Ascending aorta (tissue), 2 donors: ENCODE measurements around the gene SLC45A1. TPM values are rescaled to one million over a fixed set of nuclear protein-coding genes. Genes with fewer than 3 reads are reported as not detected.

Experiments
- DNase-seq, 2 donors: peaks; one replicate each; pipeline ENCODE4 v3.0.0-alpha.2; 2019; ENCODE audit warnings: low spot score in 2 of 2
- H3K27ac ChIP-seq, 2 donors: fragments of 200-600 bp; sonication (generic); one replicate each; pipeline ENCODE4 v1.5.1; 2016 to 2017; ENCODE audit warnings: mild to moderate bottlenecking in 1 of 2
- H3K27me3 ChIP-seq: fragments of 200-600 bp; sonication (generic); one replicate; pipeline ENCODE4 v1.5.1; 2017
- H3K36me3 ChIP-seq, 2 donors: fragments of 200-600 bp; sonication (generic); one replicate each; pipeline ENCODE4 v1.5.1; 2016
- H3K4me1 ChIP-seq, 2 donors: fragments of 200-600 bp; sonication (generic); one replicate each; pipeline ENCODE4 v1.5.1; 2016 to 2017; ENCODE audit warnings: mild to moderate bottlenecking in 1 of 2
- H3K4me3 ChIP-seq, 2 donors: fragments of 200-600 bp; sonication (generic); one replicate each; pipeline ENCODE4 v1.5.1; 2016 to 2017; ENCODE audit warnings: mild to moderate bottlenecking in 1 of 2
- H3K9me3 ChIP-seq, 2 donors: fragments of 200-600 bp; sonication (generic); one replicate each; pipeline ENCODE4 v1.5.1; 2016
- CTCF ChIP-seq, 3 experiments: fragments of 200-600 bp in 2 of 3; fragments of 450-650 bp in 1 of 3; sonication (generic) in 2 of 3; IDR thresholded peaks; one replicate each; pipeline ENCODE4 v1.5.1; 2016 to 2019; ENCODE audit warnings: antibody characterized with exemption in 3 of 3, mild to moderate bottlenecking in 1 of 3, moderate library complexity in 1 of 3
- intact Hi-C: fragments of 100-400 bp; cut with DNase I; formaldehyde crosslinking; loops from one replicate; pipeline ENCODE4 v1.15.1; 2023
- total RNA-seq: library from RNA; depleted of rRNA; stranded (reverse); fragments of >200 nt; gene quantifications from one replicate; pipeline ENCODE4 v1.1.0, GENCODE V29; 2016

Gene SLC45A1
- total RNA-seq, 1 donor from 2014 or later, result 3.2 TPM

- peak; percentile 26 to 68 (median 63) for TF ChIP-seq CTCF (IDR thresholded peaks at IDR 0.05)
- DNase-seq, result no peak
- Histone ChIP-seq H3K27ac (peak overlapping the region in 1 of 2 donors; percentile 81), H3K27me3 (no peaks in the 10 kb centered on the region), H3K9me3 (no peaks in the 10 kb centered on the region), H3K36me3 (peaks cover 25 to 37% of the 10 kb centered on the region in 2 donors), H3K4me3 (no peak overlapping the region), H3K4me1 (peaks cover 0 to 25% of the 10 kb centered on the region in 2 donors)
- intact Hi-C loops, result no loop called here
Observed at GRCh38 chr1:8351693-8352470, 34.0 kb downstream of the SLC45A1 start.

GRCh38 chr1:8352471-8352845 lies 34.5 kb downstream of the SLC45A1 start:
- H3K27ac ChIP-seq, result peak overlapping the region; percentile 66 to 81
- H3K4me3 ChIP-seq, result no peak overlapping the region
- H3K9me3 ChIP-seq, result no peaks in the 10 kb centered on the region
- intact Hi-C loops, result no loop called here
- no peak for TF ChIP-seq CTCF (IDR thresholded peaks at IDR 0.05)
- peaks cover 0 to 25% of the 10 kb centered on the region in 2 donors for H3K4me1 ChIP-seq
- no peak for DNase-seq
- no peaks in the 10 kb centered on the region for H3K27me3 ChIP-seq
- H3K36me3 ChIP-seq, result peaks cover 30 to 43% of the 10 kb centered on the region in 2 donors

GRCh38 chr1:8352886-8353785 lies 35.2 kb downstream of the SLC45A1 start:
- no peak overlapping the region for H3K4me3 ChIP-seq
- intact Hi-C loops, result no loop called here
- H3K4me1 ChIP-seq, result peaks cover 0 to 25% of the 10 kb centered on the region in 2 donors
- H3K9me3 ChIP-seq, result no peaks in the 10 kb centered on the region
- peak overlapping the region; percentile 66 to 81 for H3K27ac ChIP-seq
- H3K27me3 ChIP-seq, result no peaks in the 10 kb centered on the region
- TF ChIP-seq CTCF (IDR thresholded peaks at IDR 0.05), result no peak
- no peak for DNase-seq
- peaks cover 37 to 50% of the 10 kb centered on the region in 2 donors for H3K36me3 ChIP-seq

GRCh38 chr1:8354038-8354437 lies 36.1 kb downstream of the SLC45A1 start:
- H3K27ac ChIP-seq, result peak overlapping the region in 1 of 2 donors; percentile 81
- no peak for DNase-seq
- peaks cover 46 to 59% of the 10 kb centered on the region in 2 donors for H3K36me3 ChIP-seq
- no peaks in the 10 kb centered on the region for H3K9me3 ChIP-seq
- intact Hi-C loops, result no loop called here
- no peak overlapping the region for H3K4me3 ChIP-seq
- no peak for TF ChIP-seq CTCF (IDR thresholded peaks at IDR 0.05)
- no peaks in the 10 kb centered on the region for H3K27me3 ChIP-seq
- H3K4me1 ChIP-seq, result peaks cover 0 to 20% of the 10 kb centered on the region in 2 donors

GRCh38 chr1:8355439-8356255 lies 37.7 kb downstream of the SLC45A1 start:
- DNase-seq, result no peak
- Histone ChIP-seq H3K27me3 (no peaks in the 10 kb centered on the region), H3K9me3 (no peaks in the 10 kb centered on the region), H3K4me1 (peaks cover 0 to 20% of the 10 kb centered on the region in 2 donors), H3K27ac (peak overlapping the region; percentile 6 to 16), H3K4me3 (no peak overlapping the region), H3K36me3 (peaks cover 62 to 75% of the 10 kb centered on the region in 2 donors)
- no peak for TF ChIP-seq CTCF (IDR thresholded peaks at IDR 0.05)
- intact Hi-C loops, result no loop called here
